ENCODE measurements around the gene LRBA. TPM values are rescaled to one million over a fixed set of nuclear protein-coding genes. Genes with fewer than 3 reads are reported as not detected.

LRBA gene
- total RNA-seq, 3 donors from 2014 or later, result 26.9 to 138 (median 93.7) TPM

- Histone ChIP-seq H3K4me1 (no peaks in the 10 kb centered on the region), H3K27me3 (no peaks in the 10 kb centered on the region), H3K27ac (no peak overlapping the region), H3K9me3 (no peaks in the 10 kb centered on the region), H3K36me3 (no peaks in the 10 kb centered on the region), H3K4me3 (no peak overlapping the region)
- no peak for TF ChIP-seq CTCF (IDR thresholded peaks at IDR 0.05)
- TF ChIP-seq POLR2A (IDR thresholded peaks at IDR 0.05), result no peak
- TF ChIP-seq POLR2AphosphoS5 (IDR thresholded peaks at IDR 0.05), result no peak
- intact Hi-C loops (cut with DNase I; ENCODE audit: low total_unique reads), result no loop called here
- no peak for DNase-seq (ENCODE audit: low spot score in 2 of 2)
Observed at GRCh38 chr4:150940123-150940522, 75.0 kb downstream of the LRBA start.

GRCh38 chr4:150939530-150939929 is 75.6 kb downstream of the LRBA start:
- H3K27ac ChIP-seq, result no peak overlapping the region
- intact Hi-C loops (cut with DNase I; ENCODE audit: low total_unique reads), result no loop called here
- H3K27me3 ChIP-seq, result no peaks in the 10 kb centered on the region
- no peaks in the 10 kb centered on the region for H3K9me3 ChIP-seq
- H3K36me3 ChIP-seq, result no peaks in the 10 kb centered on the region
- DNase-seq (ENCODE audit: low spot score in 2 of 2), result no peak
- no peak overlapping the region for H3K4me3 ChIP-seq
- H3K4me1 ChIP-seq, result no peaks in the 10 kb centered on the region
- TF ChIP-seq CTCF (IDR thresholded peaks at IDR 0.05) (no peak), POLR2A (IDR thresholded peaks at IDR 0.05) (no peak), POLR2AphosphoS5 (IDR thresholded peaks at IDR 0.05) (no peak)

- Histone ChIP-seq H3K4me3 (no peak overlapping the region), H3K36me3 (no peaks in the 10 kb centered on the region), H3K9me3 (no peaks in the 10 kb centered on the region), H3K27ac (no peak overlapping the region), H3K4me1 (no peaks in the 10 kb centered on the region), H3K27me3 (no peaks in the 10 kb centered on the region)
- no peak for TF ChIP-seq CTCF (IDR thresholded peaks at IDR 0.05)
- TF ChIP-seq POLR2AphosphoS5 (IDR thresholded peaks at IDR 0.05), result no peak
- TF ChIP-seq POLR2A (IDR thresholded peaks at IDR 0.05), result no peak
- intact Hi-C loops (cut with DNase I; ENCODE audit: low total_unique reads), result no loop called here
- no peak for DNase-seq (ENCODE audit: low spot score in 2 of 2)
Observed at GRCh38 chr4:150938873-150939499, 76.1 kb downstream of the LRBA start.

- H3K36me3 ChIP-seq, result no peaks in the 10 kb centered on the region
- no peak for TF ChIP-seq CTCF (IDR thresholded peaks at IDR 0.05)
- no peak for TF ChIP-seq POLR2AphosphoS5 (IDR thresholded peaks at IDR 0.05)
- TF ChIP-seq POLR2A (IDR thresholded peaks at IDR 0.05), result no peak
- no peaks in the 10 kb centered on the region for H3K27me3 ChIP-seq
- no peak overlapping the region for H3K4me3 ChIP-seq
- intact Hi-C loops (cut with DNase I; ENCODE audit: low total_unique reads), result no loop called here
- no peaks in the 10 kb centered on the region for H3K9me3 ChIP-seq
- DNase-seq (ENCODE audit: low spot score in 2 of 2), result no peak
- H3K4me1 ChIP-seq, result no peaks in the 10 kb centered on the region
- H3K27ac ChIP-seq, result no peak overlapping the region
Observed at GRCh38 chr4:150938417-150938816, 76.7 kb downstream of the LRBA start.

- H3K27me3 ChIP-seq, result no peaks in the 10 kb centered on the region
- no peak overlapping the region for H3K4me3 ChIP-seq
- TF ChIP-seq POLR2A (IDR thresholded peaks at IDR 0.05) (no peak), POLR2AphosphoS5 (IDR thresholded peaks at IDR 0.05) (no peak), CTCF (IDR thresholded peaks at IDR 0.05) (no peak)
- no peaks in the 10 kb centered on the region for H3K9me3 ChIP-seq
- H3K4me1 ChIP-seq, result no peaks in the 10 kb centered on the region
- no peak overlapping the region for H3K27ac ChIP-seq
- intact Hi-C loops (cut with DNase I; ENCODE audit: low total_unique reads), result no loop called here
- H3K36me3 ChIP-seq, result no peaks in the 10 kb centered on the region
- no peak for DNase-seq (ENCODE audit: low spot score in 2 of 2)
Observed at GRCh38 chr4:150934022-150934421, 81.1 kb downstream of the LRBA start.

All from breast epithelium (tissue), 4 donors.